Measurements from ENCODE around the gene DYNLT4. TPM values are rescaled to one million over a fixed set of nuclear protein-coding genes. Genes with fewer than 3 reads are reported as not detected.

The DYNLT4 gene
- total and polyA plus RNA-seq, 2 of the 8 experiments (the other 6 are each of a cell fraction or from before 2014, with no cell fraction given), result 0.29 TPM; not detected in 1

GRCh38 chr1:44819608-44820327 is 12.6 kb upstream of the DYNLT4 start (continued):
- peak; percentile 94 for TF ChIP-seq CHD7 (IDR thresholded peaks at IDR 0.05; ENCODE audit: insufficient replicate concordance, low read length)
- TF ChIP-seq CREB1 (IDR thresholded peaks at IDR 0.05), result 0 out of 2 replicates have a peak, but pooled peaks have one; percentile 1
- no peak for TF ChIP-seq CBX5 (IDR thresholded peaks at IDR 0.05; ENCODE audit: low read depth, low read length)
- no peak for TF ChIP-seq SUZ12 (IDR thresholded peaks at IDR 0.05; ENCODE audit: low read length)
- peak in 1 of 2 experiments; percentile 79; a peak in 1 of 3 replicates for TF ChIP-seq EP300 (IDR thresholded peaks at IDR 0.05; ENCODE audit: borderline replicate concordance in 1 of 2, low read depth in 2 of 2, low read length in 2 of 2)
- TF ChIP-seq RAD21 (IDR thresholded peaks at IDR 0.05 in 1 of 2, conservative IDR thresholded peaks at IDR 0.05 in 1 of 2; ENCODE audit: low read depth in 2 of 2, low read length in 2 of 2), result peak in 1 of 2 experiments; percentile 15; a peak in 3 of 4 replicates
- TF ChIP-seq SP1 (IDR thresholded peaks at IDR 0.05; ENCODE audit: low read depth, low read length), result peak; percentile 94
- peak; percentile 64; the same call in 1 of the 2 replicates for TF ChIP-seq POU5F1 (IDR thresholded peaks at IDR 0.05; ENCODE audit: low read depth, low read length)
- TF ChIP-seq PHF8 (conservative IDR thresholded peaks at IDR 0.05; ENCODE audit: low read depth, low read length), result no peak
- TF ChIP-seq YY1 (IDR thresholded peaks at IDR 0.05; ENCODE audit: low read depth, low read length), result 0 out of 2 replicates have a peak, but pooled peaks have one; percentile 13
